ENCODE measurements around the gene DDX39A. TPM values are rescaled to one million over a fixed set of nuclear protein-coding genes. Genes with fewer than 3 reads are reported as not detected.

The DDX39A gene
- total and polyA plus RNA-seq, 8 donors: 37.1 to 298 (median 110) TPM

DNA sequence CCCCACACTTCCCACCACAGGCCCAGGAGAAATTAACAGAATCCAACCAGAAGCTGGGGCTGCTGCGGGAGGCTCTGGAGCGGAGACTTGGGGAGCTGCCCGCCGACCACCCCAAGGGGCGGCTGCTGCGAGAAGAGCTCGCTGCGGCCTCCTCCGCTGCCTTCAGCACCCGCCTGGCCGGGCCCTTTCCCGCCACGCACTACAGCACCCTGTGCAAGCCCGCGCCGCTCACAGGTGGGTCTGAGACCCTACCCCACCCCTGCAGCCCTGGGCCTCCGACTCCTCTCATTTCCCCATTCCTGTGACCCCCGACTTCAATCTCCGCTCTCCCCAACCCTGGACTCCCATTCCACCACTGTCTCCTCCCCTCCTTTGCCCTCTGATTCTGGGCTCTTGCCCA is 31.7 kb upstream of the DDX39A start:
- Histone ChIP-seq H3K27ac (peak overlapping the region in 1 of 5 donors; percentile 1), H3K36me3 (peaks cover 82 to 100% (median 99%) of the 10 kb centered on the region in 4 donors), H3K27me3 (no peaks in the 10 kb centered on the region), H3K4me3 (no peak overlapping the region), H3K9me3 (no peaks in the 10 kb centered on the region), H3K4me1 (no peaks in the 10 kb centered on the region)
- intact Hi-C loops (cut with DNase I; ENCODE audit: low total_unique reads): no loop called here
- TF ChIP-seq, protein P1, sequence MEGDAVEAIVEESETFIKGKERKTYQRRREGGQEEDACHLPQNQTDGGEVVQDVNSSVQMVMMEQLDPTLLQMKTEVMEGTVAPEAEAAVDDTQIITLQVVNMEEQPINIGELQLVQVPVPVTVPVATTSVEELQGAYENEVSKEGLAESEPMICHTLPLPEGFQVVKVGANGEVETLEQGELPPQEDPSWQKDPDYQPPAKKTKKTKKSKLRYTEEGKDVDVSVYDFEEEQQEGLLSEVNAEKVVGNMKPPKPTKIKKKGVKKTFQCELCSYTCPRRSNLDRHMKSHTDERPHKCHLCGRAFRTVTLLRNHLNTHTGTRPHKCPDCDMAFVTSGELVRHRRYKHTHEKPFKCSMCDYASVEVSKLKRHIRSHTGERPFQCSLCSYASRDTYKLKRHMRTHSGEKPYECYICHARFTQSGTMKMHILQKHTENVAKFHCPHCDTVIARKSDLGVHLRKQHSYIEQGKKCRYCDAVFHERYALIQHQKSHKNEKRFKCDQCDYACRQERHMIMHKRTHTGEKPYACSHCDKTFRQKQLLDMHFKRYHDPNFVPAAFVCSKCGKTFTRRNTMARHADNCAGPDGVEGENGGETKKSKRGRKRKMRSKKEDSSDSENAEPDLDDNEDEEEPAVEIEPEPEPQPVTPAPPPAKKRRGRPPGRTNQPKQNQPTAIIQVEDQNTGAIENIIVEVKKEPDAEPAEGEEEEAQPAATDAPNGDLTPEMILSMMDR (IDR thresholded peaks at IDR 0.05): no peak
- TF ChIP-seq EP300 (IDR thresholded peaks at IDR 0.05) (no peak), POLR2A (IDR thresholded peaks at IDR 0.05) (no peak), POLR2AphosphoS5 (IDR thresholded peaks at IDR 0.05) (no peak)
- no peak for DNase-seq
- 96 to 100% (median 98%) methylated on average over 16 to 19 of the region's 19 CpGs for WGBS, 5 donors

- Histone ChIP-seq H3K27me3 (no peaks in the 10 kb centered on the region), H3K9me3 (no peaks in the 10 kb centered on the region), H3K4me1 (no peaks in the 10 kb centered on the region), H3K4me3 (no peak overlapping the region), H3K36me3 (peaks cover 80 to 100% (median 100%) of the 10 kb centered on the region in 4 donors), H3K27ac (peak overlapping the region in 1 of 5 donors; percentile 1)
- WGBS, 5 donors: 82 to 88% (median 84%) methylated on average over 21 to 30 of the region's 30 CpGs
- intact Hi-C loops (cut with DNase I; ENCODE audit: low total_unique reads): no loop called here
- peak in 1 of 2 donors; percentile 48 for DNase-seq
- TF ChIP-seq POLR2A (IDR thresholded peaks at IDR 0.05): no peak
- TF ChIP-seq, protein P1 (IDR thresholded peaks at IDR 0.05): no peak
These were observed 31.2 kb upstream of the DDX39A start for GRCh38 chr19:14450168-14450874.

DNA sequence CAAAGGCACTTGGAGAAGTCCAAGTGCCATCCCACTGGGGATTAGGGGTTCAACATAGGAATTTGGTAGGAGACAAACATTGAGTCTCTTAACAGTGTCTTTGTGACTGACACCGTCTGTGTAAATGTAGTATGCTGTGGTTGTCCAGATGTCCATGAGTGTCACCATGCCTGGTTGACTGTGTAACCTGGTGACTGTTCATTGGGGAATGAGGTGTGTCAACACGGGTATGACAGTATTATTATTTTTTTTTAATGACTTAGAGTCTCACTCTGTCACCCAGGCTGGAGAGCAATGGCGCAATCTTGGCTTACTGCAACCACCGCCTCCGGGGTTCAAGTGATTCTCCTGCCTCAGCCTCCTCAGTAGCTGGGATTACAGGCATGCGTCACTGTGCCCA is 30.2 kb upstream of the DDX39A start:
- H3K4me3 ChIP-seq: no peak overlapping the region
- H3K27ac ChIP-seq: no peak overlapping the region
- TF ChIP-seq POLR2AphosphoS5 (IDR thresholded peaks at IDR 0.05) (no peak), POLR2A (IDR thresholded peaks at IDR 0.05) (no peak), EP300 (IDR thresholded peaks at IDR 0.05) (no peak)
- TF ChIP-seq, protein P1 (IDR thresholded peaks at IDR 0.05): no peak
- no peak for DNase-seq
- H3K27me3 ChIP-seq: no peaks in the 10 kb centered on the region
- peaks cover 90 to 100% (median 100%) of the 10 kb centered on the region in 4 donors for H3K36me3 ChIP-seq
- no peaks in the 10 kb centered on the region for H3K4me1 ChIP-seq
- H3K9me3 ChIP-seq: no peaks in the 10 kb centered on the region
- WGBS, 5 donors: 87 to 94% (median 90%) methylated on average over 6 of the region's 6 CpGs
- intact Hi-C loops (cut with DNase I; ENCODE audit: low total_unique reads): no loop called here

DNA sequence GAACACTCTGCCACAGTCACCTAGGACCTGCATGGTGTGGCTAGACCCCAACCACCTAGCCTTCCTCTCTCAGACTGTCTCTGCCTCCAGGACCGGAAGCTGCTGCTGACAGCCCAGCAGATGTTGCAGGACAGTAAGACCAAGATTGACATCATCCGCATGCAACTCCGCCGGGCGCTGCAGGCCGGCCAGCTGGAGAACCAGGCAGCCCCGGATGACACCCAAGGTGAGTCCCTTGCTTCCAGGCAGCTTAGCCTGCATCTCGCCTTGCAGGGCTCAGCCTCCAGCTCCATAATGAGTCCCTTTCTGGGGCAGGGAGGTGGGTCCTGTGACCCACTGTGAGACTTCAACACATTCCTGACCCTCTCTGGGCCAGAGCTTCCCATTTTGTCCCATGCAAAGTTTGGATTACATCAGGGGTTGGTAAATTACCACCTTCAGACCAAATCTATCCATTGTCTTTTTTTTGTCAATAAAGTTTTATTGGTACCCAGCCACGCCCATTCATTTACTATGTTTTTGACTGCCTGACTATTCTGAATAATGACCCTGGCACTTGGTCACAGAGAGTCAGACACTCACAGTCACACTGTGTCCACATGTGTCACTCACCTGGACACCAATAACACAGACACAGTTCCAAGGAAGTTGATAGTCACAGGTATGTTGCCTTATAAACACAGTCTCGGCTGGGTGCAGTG is 27.3 kb upstream of the DDX39A start:
- H3K27ac ChIP-seq: no peak overlapping the region
- peaks cover 0 to 3% (median 0%) of the 10 kb centered on the region in 4 donors for H3K4me1 ChIP-seq
- TF ChIP-seq POLR2AphosphoS5 (IDR thresholded peaks at IDR 0.05): no peak
- TF ChIP-seq, protein P1 (IDR thresholded peaks at IDR 0.05): no peak
- no peak for TF ChIP-seq POLR2A (IDR thresholded peaks at IDR 0.05)
- TF ChIP-seq EP300 (IDR thresholded peaks at IDR 0.05): no peak
- WGBS, 5 donors: 94 to 99% (median 98%) methylated on average over 2 to 10 of the region's 10 CpGs
- no peak overlapping the region for H3K4me3 ChIP-seq
- H3K27me3 ChIP-seq: no peaks in the 10 kb centered on the region
- intact Hi-C loops (cut with DNase I; ENCODE audit: low total_unique reads): no loop called here
- peaks cover 97 to 100% (median 100%) of the 10 kb centered on the region in 4 donors for H3K36me3 ChIP-seq
- no peaks in the 10 kb centered on the region for H3K9me3 ChIP-seq
- no peak for DNase-seq

Data from stomach (tissue), 9 donors.